HCT116 (cell line): ENCODE measurements around the gene PRKG1. TPM values are rescaled to one million over a fixed set of nuclear protein-coding genes. Genes with fewer than 3 reads are reported as not detected.

Experiments used
- ATAC-seq: fragments of 200-7000 bp; cut with Tn5 transposase; 2 replicates; pipeline ENCODE4 v1.9.1; 2020; ENCODE audit warnings: mild to moderate bottlenecking, moderate library complexity
- BruUV-seq: library from RNA; stranded (reverse); fragments of 400-500 nt; replicated peaks from 2 replicates; lab custom pipeline; 2021; lab: Mats Ljungman, UMichigan
- CTCF ChIA-PET: fragments of 300-600 bp; sonication (Branson Sonifier 250); formaldehyde crosslinking; loops from one replicate; lab custom pipeline; 2021; ENCODE audit warnings: antibody characterized with exemption; lab: Charles Lee
- POLR2A ChIA-PET: fragments of 300-600, 350-600 bp; sonication (Branson Sonifier 250); formaldehyde crosslinking; loops from one replicate; lab custom pipeline; 2021; ENCODE audit warnings: antibody characterized with exemption; lab: Charles Lee
- RAD21 ChIA-PET, 2 experiments: fragments of 300-600 bp; sonication (Branson Sonifier 250); formaldehyde crosslinking; loops; one replicate each; lab custom pipeline; 2023; ENCODE audit warnings: low total read pairs in 2 of 2; ENCODE audit not compliant: uncharacterized antibody in 2 of 2, unreplicated experiment in 2 of 2, low non-redundant PET in 1 of 2; lab: Charles Lee
- DNase-seq: peaks from one replicate; pipeline ENCODE4 v3.0.0-alpha.2; 2010; ENCODE audit warnings: low read depth, low spot score
- H2AFZ ChIP-seq: fragments of 200-600 bp; shearing (Covaris generic), sonication (generic); 2 replicates; pipeline ENCODE4 v1.6.1; 2017; ENCODE audit warnings: low read depth, mixed run types, mixed read lengths, antibody characterized with exemption, low read length; ENCODE audit not compliant: poor library complexity, severe bottlenecking
- H3K27ac ChIP-seq: 2 replicates; pipeline ENCODE4 v1.5.1; 2012; ENCODE audit warnings: low read depth, low read length
- H3K27me3 ChIP-seq: fragments of 200-600 bp; sonication (generic); 2 replicates; pipeline ENCODE4 v1.6.1; 2016; ENCODE audit warnings: mixed run types, low read length, mixed read lengths; ENCODE audit not compliant: insufficient read depth
- H3K36me3 ChIP-seq, 2 experiments: fragments of 200-500 bp in 1 of 2; fragments of 200-600 bp in 1 of 2; sonication (Bioruptor generic) in 1 of 2; sonication (generic) in 1 of 2; 2 replicates each; pipeline versions ENCODE4 v1.5.1 to v1.6.1; 2014 to 2016; ENCODE audit warnings: low read length in 2 of 2, inconsistent platforms in 1 of 2, mixed read lengths in 1 of 2, mixed run types in 1 of 2; ENCODE audit not compliant: insufficient read depth in 2 of 2, control insufficient read depth in 1 of 2
- H3K4me1 ChIP-seq, 2 experiments: fragments of 200-600 bp in 1 of 2; sonication (generic) in 1 of 2; 2 replicates each; pipeline versions ENCODE4 v1.5.1 to v1.6.1; 2012 to 2017; ENCODE audit warnings: low read length in 2 of 2, inconsistent platforms in 1 of 2, mild to moderate bottlenecking in 1 of 2, mixed read lengths in 1 of 2, mixed run types in 1 of 2, moderate library complexity in 1 of 2; ENCODE audit not compliant: insufficient read depth in 2 of 2, control insufficient read depth in 1 of 2
- H3K4me2 ChIP-seq: fragments of 200-600 bp; sonication (generic); 2 replicates; pipeline ENCODE4 v1.6.1; 2017; ENCODE audit warnings: mixed run types, low read length, mixed read lengths
- H3K4me3 ChIP-seq, 2 experiments: fragments of 200-600 bp in 1 of 2; sonication (generic) in 1 of 2; replicated peaks in 1 of 2; 2 replicates each; pipeline ENCODE4 v1.5.1; 2011 to 2016; ENCODE audit warnings: low read length in 2 of 2, control low read depth in 1 of 2, low read depth in 1 of 2, mild to moderate bottlenecking in 1 of 2, mixed read lengths in 1 of 2, mixed run types in 1 of 2
- H3K79me2 ChIP-seq: fragments of 200-600 bp; sonication (generic); 2 replicates; pipeline ENCODE4 v1.6.1; 2017; ENCODE audit warnings: mild to moderate bottlenecking, mixed run types, low read length, moderate library complexity, mixed read lengths; ENCODE audit not compliant: insufficient read depth
- H3K9ac ChIP-seq: fragments of 200-600 bp; sonication (generic); 2 replicates; pipeline ENCODE4 v1.6.1; 2016; ENCODE audit warnings: low read length, mixed read lengths
- H3K9me2 ChIP-seq: fragments of 200-600 bp; sonication (generic), shearing (Covaris generic); 2 replicates; pipeline ENCODE4 v1.6.1; 2017; ENCODE audit warnings: mixed run types, mild to moderate bottlenecking, moderate library complexity; ENCODE audit not compliant: insufficient read depth
- H3K9me3 ChIP-seq, 2 experiments: fragments of 200-500 bp in 1 of 2; fragments of 200-600 bp in 1 of 2; sonication (Bioruptor generic) in 1 of 2; sonication (generic) in 1 of 2; 2 replicates each; pipeline ENCODE4 v1.6.1; 2014 to 2017; ENCODE audit warnings: low read length in 2 of 2, mixed read lengths in 2 of 2, inconsistent platforms in 1 of 2, low read depth in 1 of 2, mild to moderate bottlenecking in 1 of 2, mixed run types in 1 of 2, moderate library complexity in 1 of 2; ENCODE audit not compliant: control insufficient read depth in 1 of 2, insufficient read depth in 1 of 2
- H4K20me1 ChIP-seq: fragments of 200-600 bp; sonication (generic), shearing (Covaris generic); 2 replicates; pipeline ENCODE4 v1.6.1; 2017; ENCODE audit warnings: mixed run types, mild to moderate bottlenecking, moderate library complexity; ENCODE audit not compliant: insufficient read depth
- ATF3 ChIP-seq: IDR thresholded peaks from 2 replicates; pipeline ENCODE4 v1.6.1; 2012
- CBX3 ChIP-seq: IDR thresholded peaks from 2 replicates; pipeline ENCODE4 v1.6.1; 2012; ENCODE audit warnings: low read depth
- CEBPB ChIP-seq: IDR thresholded peaks from 2 replicates; pipeline ENCODE4 v1.6.1; 2012; ENCODE audit warnings: low read depth
- CTCF ChIP-seq, 3 experiments: fragments of 200-600 bp in 1 of 3; sonication (generic) in 1 of 3; IDR thresholded peaks in 2 of 3; conservative IDR thresholded peaks in 1 of 3; 2 replicates each; pipeline ENCODE4 v1.5.1; 2012 to 2017; ENCODE audit warnings: low read depth in 2 of 3, low read length in 2 of 3, antibody characterized with exemption in 1 of 3, borderline replicate concordance in 1 of 3, control low read depth in 1 of 3, mild to moderate bottlenecking in 1 of 3, mixed read lengths in 1 of 3, mixed run types in 1 of 3, moderate library complexity in 1 of 3; ENCODE audit not compliant: insufficient read depth in 1 of 3
- EGR1 ChIP-seq: IDR thresholded peaks from 2 replicates; pipeline ENCODE4 v1.6.1; 2012; ENCODE audit warnings: low read depth
- ELF1 ChIP-seq: IDR thresholded peaks from 2 replicates; pipeline ENCODE4 v1.6.1; 2012; ENCODE audit warnings: low read depth, borderline replicate concordance
- EZH2 ChIP-seq: fragments of 200-600 bp; sonication (generic); IDR thresholded peaks from 2 replicates; pipeline ENCODE4 v1.6.1; 2017; ENCODE audit warnings: antibody characterized with exemption, mixed run types
- EZH2phosphoT487 ChIP-seq: fragments of 200-600 bp; IDR thresholded peaks from 2 replicates; pipeline ENCODE4 v1.6.1; 2018; ENCODE audit warnings: antibody characterized with exemption, borderline replicate concordance
- FOSL1 ChIP-seq: IDR thresholded peaks from 2 replicates; pipeline ENCODE4 v1.6.1; 2012; ENCODE audit warnings: low read depth
- JUND ChIP-seq: IDR thresholded peaks from 2 replicates; pipeline ENCODE4 v1.6.1; 2012
- MAX ChIP-seq: IDR thresholded peaks from 2 replicates; pipeline ENCODE4 v1.6.1; 2012
- POLR2AphosphoS5 ChIP-seq: IDR thresholded peaks from 2 replicates; pipeline ENCODE4 v1.6.1; 2011; ENCODE audit warnings: mild to moderate bottlenecking, low read depth, low read length, moderate library complexity
- RAD21 ChIP-seq: IDR thresholded peaks from 2 replicates; pipeline ENCODE4 v1.6.1; 2012; ENCODE audit warnings: low read depth, mild to moderate bottlenecking
- REST ChIP-seq: IDR thresholded peaks from 2 replicates; pipeline ENCODE4 v1.6.1; 2012; ENCODE audit warnings: low read depth
- SIN3A ChIP-seq: IDR thresholded peaks from 2 replicates; pipeline ENCODE4 v1.6.1; 2012; ENCODE audit warnings: low read depth
- SP1 ChIP-seq: IDR thresholded peaks from 2 replicates; pipeline ENCODE4 v1.6.1; 2012; ENCODE audit warnings: low read depth
- SRF ChIP-seq: IDR thresholded peaks from 2 replicates; pipeline ENCODE4 v1.6.1; 2012; ENCODE audit warnings: low read depth
- TCF7L2 ChIP-seq: IDR thresholded peaks from 2 replicates; pipeline ENCODE4 v1.7.0; 2011; ENCODE audit warnings: borderline replicate concordance, inconsistent platforms; ENCODE audit not compliant: insufficient read depth, insufficient read length; ENCODE audit errors: extremely low read depth
- intact Hi-C: fragments of 100-400 bp; cut with micrococcal nuclease; formaldehyde crosslinking; loops from 2 replicates; pipeline ENCODE4 v1.10.0; 2022
- total RNA-seq: library from RNA; stranded (reverse); gene quantifications from one replicate; pipeline ENCODE4 v1.2.1, GENCODE V29; 2021; ENCODE audit not compliant: unreplicated experiment

PRKG1 gene
- total RNA-seq, 1 experiment from 2014 or later: 1.4 TPM

GRCh38 chr10:51301644-51302043 lies 227.4 kb downstream of the PRKG1 start:
- no TSS peak for BruUV-seq
- peaks cover 19% of the 10 kb centered on the region for H3K27me3 ChIP-seq
- no peaks in the 10 kb centered on the region for H3K36me3 ChIP-seq
- no peak for TF ChIP-seq POLR2AphosphoS5
- no peak for TF ChIP-seq EZH2phosphoT487
- no peak for TF ChIP-seq ELF1
- no peak for TF ChIP-seq ATF3
- TF ChIP-seq SIN3A: no peak
- no peak for TF ChIP-seq JUND
- no peak for TF ChIP-seq RAD21
- TF ChIP-seq MAX: no peak
- no peak for TF ChIP-seq EGR1
- TF ChIP-seq EZH2: no peak
- no peak for TF ChIP-seq CTCF (IDR thresholded peaks at IDR 0.05 in 2 of 3, conservative IDR thresholded peaks at IDR 0.05 in 1 of 3; ENCODE audit: borderline replicate concordance in 1 of 3, insufficient read depth in 1 of 3, low read depth in 2 of 3, low read length in 2 of 3)
- TF ChIP-seq SP1: no peak
- no peak for TF ChIP-seq SRF
- TF ChIP-seq REST: no peak
- no peak for TF ChIP-seq CEBPB
- no peak for TF ChIP-seq TCF7L2
- TF ChIP-seq CBX3: no peak
- TF ChIP-seq FOSL1: no peak
- ChIA-PET CTCF (no interaction called here), POLR2A (no interaction called here), RAD21 (no interaction called here)
- H2AFZ ChIP-seq: no peak overlapping the region
- no peak overlapping the region for H3K4me2 ChIP-seq
- intact Hi-C loops: no loop called here
- H3K9ac ChIP-seq: no peak overlapping the region
- no peaks in the 10 kb centered on the region for H3K9me2 ChIP-seq
- no peak overlapping the region for H3K4me3 ChIP-seq
- no peaks in the 10 kb centered on the region for H3K9me3 ChIP-seq
- DNase-seq (no peak), ATAC-seq (no peak)
- no peaks in the 10 kb centered on the region for H4K20me1 ChIP-seq
- H3K27ac ChIP-seq: no peak overlapping the region
- no peaks in the 10 kb centered on the region for H3K79me2 ChIP-seq
- H3K4me1 ChIP-seq: no peaks in the 10 kb centered on the region
